Ammon's horn (tissue), 1 donor: ENCODE data around the gene BCL11A.

ENCODE experiments used
- DNase-seq: peaks from one replicate; pipeline ENCODE4 v3.0.0-alpha.2; 2016; ENCODE audit warnings: low spot score

BCL11A gene

GRCh38 chr2:60559880-60560279, 6.4 kb upstream of the BCL11A start:
- DNase-seq = no peak

DNA sequence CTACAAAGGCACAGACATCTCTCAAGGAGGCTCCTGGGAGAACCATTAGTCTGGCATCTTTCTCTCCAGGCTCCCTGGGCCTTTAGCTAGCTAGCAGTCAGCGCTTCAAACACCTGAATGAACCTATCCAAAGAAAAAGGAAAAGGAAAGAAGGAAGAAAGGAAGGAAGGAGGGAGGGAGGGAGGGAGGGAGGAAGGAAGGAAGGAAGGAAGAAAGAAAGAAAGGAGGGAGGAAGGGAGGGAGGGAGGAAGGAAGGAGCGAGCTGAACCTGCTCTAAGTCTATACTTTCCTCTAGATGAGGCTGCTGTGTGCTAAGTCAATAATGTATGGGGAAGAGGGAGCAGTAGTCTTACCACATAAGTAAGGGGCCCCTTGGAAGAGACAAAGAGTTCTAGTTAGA, 5.1 kb upstream of the BCL11A start:
- no peak for DNase-seq

GRCh38 chr2:60557486-60557864, 4.0 kb upstream of the BCL11A start:
- no peak for DNase-seq

DNA sequence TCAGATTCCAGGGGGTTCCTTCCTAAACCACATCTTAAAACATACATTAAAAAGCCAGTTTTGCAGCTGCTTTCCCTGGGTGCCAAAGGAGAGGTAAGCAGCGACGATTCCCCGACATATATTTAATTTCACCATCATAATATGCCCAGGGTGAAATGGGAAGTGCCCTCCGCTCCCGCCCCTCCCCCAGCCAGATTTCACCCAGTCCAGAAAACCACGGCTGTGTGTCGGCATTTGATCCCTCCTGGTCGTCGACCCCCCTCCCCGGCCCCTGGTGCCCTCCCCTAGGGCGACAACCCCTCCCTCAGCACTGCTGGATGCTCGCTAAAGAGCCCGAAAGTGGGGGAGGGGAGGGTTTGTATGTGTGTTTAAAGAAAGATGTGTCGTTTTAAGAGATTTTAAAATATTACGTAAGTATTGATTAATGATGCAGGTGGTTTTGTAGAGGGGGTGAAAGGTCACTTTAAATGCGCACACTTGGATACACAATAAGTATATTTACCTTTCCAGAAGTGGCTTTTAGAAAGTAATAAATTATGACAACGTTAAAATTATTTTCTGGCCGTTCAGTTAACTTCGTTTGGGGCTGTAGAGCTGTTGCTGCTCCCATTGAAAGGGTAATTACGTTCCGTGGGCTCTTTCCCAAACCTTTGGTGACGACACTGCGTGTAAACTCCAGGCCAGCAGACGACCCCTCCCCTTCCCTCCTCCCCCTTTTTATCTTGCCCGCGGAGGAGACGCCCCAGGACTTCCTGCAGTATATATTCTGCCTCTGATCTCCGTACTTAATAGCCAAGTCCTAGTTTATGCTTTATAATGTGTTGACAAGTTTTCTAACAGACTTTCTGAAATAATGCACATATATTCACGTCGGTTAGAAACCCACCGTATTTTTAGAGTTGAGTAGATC, 3.4 kb upstream of the BCL11A start:
- DNase-seq = no peak

DNA sequence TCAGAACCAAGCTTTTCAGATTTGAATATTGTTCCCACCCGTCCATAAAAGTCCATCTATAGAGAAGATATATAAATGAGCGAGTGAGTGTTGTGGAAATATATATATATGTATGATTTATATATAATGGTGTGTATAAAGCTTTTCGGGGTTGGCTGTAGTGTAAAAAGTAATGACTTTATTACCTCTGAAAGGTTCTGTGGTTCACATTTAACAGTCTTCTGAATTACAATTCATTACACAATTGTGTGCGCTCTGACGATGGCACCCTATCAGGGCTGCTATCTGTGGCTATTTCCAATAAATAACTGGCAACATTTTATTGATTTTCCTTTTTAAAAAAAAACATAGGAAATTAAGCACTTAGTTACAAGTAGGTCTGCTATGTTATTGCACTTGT, 2.7 kb upstream of the BCL11A start:
- DNase-seq = no peak

DNA sequence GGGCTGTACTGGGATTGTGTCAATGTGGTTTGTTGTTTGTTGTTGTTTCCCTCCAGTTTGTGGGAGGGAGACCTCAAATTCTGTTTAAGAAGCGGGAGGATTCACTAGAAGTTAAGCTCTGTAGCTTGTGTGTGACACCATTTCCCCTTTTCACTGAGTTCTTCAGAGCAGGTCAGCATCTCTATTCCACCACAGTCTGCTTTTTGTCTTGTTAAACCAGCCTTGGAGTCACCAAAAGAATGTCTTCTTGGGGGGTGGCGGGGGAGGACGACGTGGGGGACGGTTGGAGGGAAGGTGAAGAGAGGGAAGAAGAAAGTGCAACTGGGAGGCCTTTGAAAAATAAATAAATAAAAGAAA, 2.3 kb upstream of the BCL11A start:
- no peak for DNase-seq

- DNase-seq = peak; percentile 58
Observed at GRCh38 chr2:60555066-60555782, 1.8 kb upstream of the BCL11A start.

- DNase-seq = no peak
Observed at GRCh38 chr2:60554646-60555065, 1.2 kb upstream of the BCL11A start.

DNA sequence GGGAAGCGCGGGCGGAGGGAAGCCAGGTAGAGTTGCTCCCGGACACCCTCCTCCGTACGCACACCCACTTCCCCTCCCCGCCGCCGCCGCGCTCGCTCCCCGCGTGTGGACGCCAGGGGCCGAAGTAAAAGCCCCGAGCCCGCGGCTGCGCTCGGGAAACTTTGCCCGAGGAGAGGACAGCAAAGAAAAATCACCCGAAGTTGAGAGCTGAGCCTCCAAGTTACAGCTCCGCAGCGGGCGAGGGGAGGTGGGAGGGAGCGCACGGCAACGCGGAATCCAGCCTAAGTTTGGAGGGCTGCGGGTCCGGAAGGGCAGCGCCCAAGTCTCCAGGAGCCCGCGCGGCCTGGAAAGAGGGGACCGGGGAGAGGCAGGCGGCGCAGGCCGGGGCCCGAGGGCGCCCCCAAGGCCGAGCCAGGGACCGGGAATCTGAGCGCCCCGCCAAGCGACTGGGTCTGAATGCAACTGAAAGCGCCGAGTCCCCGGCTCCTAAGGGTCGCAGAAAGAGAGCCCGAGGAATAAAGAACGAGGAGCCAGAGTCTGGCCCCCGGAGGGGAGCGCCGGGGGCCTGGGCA, 706 bp upstream of the BCL11A start:
- no peak for DNase-seq

- no peak for DNase-seq
Observed at GRCh38 chr2:60552851-60553494, 481 bp downstream of the BCL11A start.

- no peak for DNase-seq
Observed at GRCh38 chr2:60552078-60552850, 1.2 kb downstream of the BCL11A start.

- peak; percentile 43 for DNase-seq
Observed at GRCh38 chr2:60551240-60552077, 2.0 kb downstream of the BCL11A start.

DNA sequence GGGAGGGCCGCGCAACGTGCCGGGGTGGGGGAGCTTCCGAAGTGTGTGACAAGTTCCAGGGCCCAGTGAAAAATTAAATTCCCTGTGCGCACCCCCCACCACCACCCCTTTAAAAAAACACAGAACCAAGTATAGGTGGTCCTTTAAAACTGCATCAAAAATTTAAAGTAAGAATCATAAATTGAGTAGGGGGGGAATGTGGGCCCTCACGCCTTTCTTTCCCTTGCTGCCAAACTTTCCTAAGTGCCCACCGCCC, 2.5 kb downstream of the BCL11A start:
- DNase-seq = no peak

- peak; percentile 89 for DNase-seq
Observed at GRCh38 chr2:60550178-60550983, 3.1 kb downstream of the BCL11A start.

DNA sequence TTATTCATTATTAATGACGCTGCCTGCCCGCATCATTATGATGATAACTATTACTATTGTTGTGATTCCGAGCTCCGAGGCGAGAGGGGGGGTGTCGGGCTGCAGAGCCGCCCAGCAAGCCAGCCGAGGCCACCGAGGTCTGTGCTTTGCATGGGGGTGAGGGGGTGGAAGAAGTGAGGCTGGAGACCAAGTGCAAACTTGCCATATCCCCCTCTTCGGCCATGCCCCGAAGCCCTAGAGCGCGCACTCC, 3.6 kb downstream of the BCL11A start:
- DNase-seq = peak; percentile 39

DNA sequence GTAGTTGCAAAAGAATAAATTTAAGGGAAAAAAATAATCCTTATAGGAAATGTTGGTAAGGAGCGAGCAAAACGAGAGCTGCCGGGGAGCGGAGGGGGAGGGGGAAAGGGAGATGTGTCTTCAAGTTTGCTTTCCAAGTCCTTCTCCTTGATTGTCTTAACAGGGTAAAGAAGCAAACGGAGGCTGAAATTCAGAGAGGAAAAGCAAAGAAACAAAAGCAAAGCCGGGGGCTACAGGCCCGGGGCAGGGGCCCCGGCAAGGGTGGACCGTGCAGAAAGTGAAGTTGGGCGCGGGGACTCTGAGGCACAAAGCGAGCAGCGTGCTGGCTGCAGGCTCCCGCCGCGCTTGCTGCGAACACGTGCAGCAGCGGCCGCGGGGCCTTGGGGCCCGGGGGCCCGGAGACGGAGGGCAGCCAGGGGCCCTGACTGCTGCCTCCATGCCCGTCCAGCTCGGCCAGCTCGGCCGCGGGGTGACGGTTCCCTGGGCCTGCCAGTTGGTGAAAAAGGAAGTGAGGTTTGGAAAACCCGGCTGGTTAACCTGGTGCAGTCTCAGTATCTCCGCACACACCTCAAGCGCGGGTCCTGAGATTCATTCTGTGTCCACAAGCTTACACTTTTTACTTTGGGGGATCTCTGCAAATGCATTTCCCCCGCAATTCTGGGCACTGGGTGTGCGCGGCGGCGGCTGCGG, 4.1 kb downstream of the BCL11A start:
- DNase-seq = no peak

DNA sequence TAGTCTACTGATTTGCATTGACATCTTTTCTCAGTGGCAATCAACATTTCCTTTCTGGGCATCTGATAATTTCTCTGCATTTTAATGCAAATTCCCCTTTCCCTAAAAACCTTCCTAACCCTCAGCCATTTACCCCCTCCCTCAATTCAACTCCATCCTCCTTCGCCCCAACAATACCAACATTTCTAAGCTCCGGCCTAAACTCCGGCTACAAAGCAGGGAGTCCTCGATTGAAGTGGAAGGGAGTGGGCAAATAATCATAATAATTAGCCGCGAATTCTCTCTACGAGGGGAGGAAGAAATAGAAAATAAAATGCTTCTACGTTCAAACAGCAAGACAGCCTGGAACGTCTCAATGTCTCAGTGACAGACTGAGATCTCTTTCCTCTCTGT, 4.6 kb downstream of the BCL11A start:
- no peak for DNase-seq

GRCh38 chr2:60548311-60548710, 5.1 kb downstream of the BCL11A start:
- DNase-seq = no peak

GRCh38 chr2:60547841-60548240, 5.6 kb downstream of the BCL11A start:
- DNase-seq = no peak
